Measurements from ENCODE around the gene RHBDD2.

The RHBDD2 gene

DNA sequence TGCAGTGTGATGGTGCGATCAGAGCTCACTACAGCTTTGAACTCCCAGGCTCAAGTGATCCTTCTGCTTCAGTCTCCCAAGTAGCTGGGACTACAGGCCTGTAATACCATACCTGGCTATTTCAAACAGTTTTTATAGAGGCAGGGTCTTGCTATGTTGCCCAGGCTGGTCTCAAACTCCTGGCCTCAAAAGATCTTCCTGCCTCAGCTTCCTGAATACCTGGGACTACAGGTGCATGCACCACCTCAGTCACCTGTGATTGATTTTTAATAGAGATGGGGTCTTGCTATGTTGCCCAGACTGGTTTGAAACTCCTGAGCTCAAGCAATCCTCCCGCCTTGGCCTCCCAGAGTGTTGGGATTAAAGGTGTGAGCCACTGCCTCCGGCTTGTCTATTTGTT is 38.8 kb upstream of the RHBDD2 start:
- TF ChIP-seq EP300 (IDR thresholded peaks at IDR 0.05; ENCODE audit: borderline replicate concordance) = no peak
- TF ChIP-seq, protein P1, sequence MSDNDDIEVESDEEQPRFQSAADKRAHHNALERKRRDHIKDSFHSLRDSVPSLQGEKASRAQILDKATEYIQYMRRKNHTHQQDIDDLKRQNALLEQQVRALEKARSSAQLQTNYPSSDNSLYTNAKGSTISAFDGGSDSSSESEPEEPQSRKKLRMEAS (IDR thresholded peaks at IDR 0.05) = no peak
- TF ChIP-seq TAF1 (IDR thresholded peaks at IDR 0.05; ENCODE audit: low read depth) = no peak
- TF ChIP-seq TEAD4 (IDR thresholded peaks at IDR 0.05) = no peak
- no peak for TF ChIP-seq CEBPB (IDR thresholded peaks at IDR 0.05)
- no peak for TF ChIP-seq NFIC (IDR thresholded peaks at IDR 0.05)
- no peak for TF ChIP-seq YY1 (IDR thresholded peaks at IDR 0.05; ENCODE audit: low read depth)
- TF ChIP-seq RAD21 (IDR thresholded peaks at IDR 0.05; ENCODE audit: low read depth) = no peak
- TF ChIP-seq ZBTB7A (IDR thresholded peaks at IDR 0.05; ENCODE audit: low read depth) = no peak
- TF ChIP-seq, protein P2, sequence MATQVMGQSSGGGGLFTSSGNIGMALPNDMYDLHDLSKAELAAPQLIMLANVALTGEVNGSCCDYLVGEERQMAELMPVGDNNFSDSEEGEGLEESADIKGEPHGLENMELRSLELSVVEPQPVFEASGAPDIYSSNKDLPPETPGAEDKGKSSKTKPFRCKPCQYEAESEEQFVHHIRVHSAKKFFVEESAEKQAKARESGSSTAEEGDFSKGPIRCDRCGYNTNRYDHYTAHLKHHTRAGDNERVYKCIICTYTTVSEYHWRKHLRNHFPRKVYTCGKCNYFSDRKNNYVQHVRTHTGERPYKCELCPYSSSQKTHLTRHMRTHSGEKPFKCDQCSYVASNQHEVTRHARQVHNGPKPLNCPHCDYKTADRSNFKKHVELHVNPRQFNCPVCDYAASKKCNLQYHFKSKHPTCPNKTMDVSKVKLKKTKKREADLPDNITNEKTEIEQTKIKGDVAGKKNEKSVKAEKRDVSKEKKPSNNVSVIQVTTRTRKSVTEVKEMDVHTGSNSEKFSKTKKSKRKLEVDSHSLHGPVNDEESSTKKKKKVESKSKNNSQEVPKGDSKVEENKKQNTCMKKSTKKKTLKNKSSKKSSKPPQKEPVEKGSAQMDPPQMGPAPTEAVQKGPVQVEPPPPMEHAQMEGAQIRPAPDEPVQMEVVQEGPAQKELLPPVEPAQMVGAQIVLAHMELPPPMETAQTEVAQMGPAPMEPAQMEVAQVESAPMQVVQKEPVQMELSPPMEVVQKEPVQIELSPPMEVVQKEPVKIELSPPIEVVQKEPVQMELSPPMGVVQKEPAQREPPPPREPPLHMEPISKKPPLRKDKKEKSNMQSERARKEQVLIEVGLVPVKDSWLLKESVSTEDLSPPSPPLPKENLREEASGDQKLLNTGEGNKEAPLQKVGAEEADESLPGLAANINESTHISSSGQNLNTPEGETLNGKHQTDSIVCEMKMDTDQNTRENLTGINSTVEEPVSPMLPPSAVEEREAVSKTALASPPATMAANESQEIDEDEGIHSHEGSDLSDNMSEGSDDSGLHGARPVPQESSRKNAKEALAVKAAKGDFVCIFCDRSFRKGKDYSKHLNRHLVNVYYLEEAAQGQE (IDR thresholded peaks at IDR 0.05; ENCODE audit: low read depth) = no peak

DNA sequence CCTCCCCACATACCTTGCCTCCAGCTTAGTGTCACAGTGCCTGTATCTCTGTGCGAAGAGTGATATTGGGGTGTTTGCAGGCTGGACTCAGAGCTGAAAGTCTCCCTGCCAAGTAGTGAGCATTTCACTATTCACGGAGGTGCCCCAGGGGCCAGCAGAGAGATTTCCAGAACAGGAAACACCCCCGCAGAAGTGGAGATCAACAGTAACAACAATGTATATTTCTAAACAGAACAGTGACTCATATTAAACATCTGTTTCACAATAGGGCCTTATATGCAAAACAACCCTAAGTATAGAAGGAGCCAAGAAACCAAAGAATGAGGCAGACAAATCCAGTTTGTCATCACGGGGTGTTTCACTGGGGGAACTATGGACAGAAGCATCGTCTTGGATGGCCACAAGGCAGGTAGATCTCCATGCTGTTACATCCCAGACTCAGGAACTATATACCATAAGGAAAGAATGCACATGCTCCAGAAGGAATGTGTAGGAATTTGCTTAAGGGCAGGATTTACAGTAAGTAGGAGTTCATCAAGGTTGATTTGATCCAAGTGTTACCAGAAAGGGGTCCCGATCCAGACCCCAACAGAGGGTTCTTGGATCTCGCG is 35.9 kb upstream of the RHBDD2 start:
- 0 out of 2 replicates have a peak, but pooled peaks have one; percentile 42 for TF ChIP-seq EGR1 (IDR thresholded peaks at IDR 0.05)
- TF ChIP-seq, protein P1 (IDR thresholded peaks at IDR 0.05) = no peak
- TF ChIP-seq, protein P2 (IDR thresholded peaks at IDR 0.05; ENCODE audit: low read depth) = no peak
- peak; percentile 70 for TF ChIP-seq CEBPB (IDR thresholded peaks at IDR 0.05)

DNA sequence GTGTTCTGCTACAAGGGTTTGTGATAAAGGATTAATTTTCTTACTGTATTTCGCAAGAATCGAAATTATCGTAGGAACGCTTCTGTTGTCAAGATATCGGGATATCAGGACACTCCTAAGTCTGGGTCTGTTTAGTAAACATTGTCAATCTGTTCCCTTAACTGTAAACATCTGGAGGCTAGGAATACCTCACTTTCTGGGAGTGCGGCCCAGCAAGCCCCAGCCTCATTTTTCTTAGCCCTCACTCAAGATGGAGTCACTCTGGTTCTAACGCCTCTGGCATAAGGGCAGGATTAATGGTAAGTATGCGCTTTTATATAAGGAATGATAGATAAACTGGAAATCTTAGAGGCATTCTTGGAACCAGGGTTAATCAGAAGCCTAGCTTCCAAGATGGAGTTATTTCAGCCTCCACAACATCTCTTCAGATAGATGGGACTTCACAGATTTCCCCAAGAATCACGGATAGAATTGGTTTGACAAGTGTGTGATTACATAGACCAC is 35.2 kb upstream of the RHBDD2 start:
- TF ChIP-seq TEAD4 (IDR thresholded peaks at IDR 0.05) = no peak
- 0 out of 2 replicates have a peak, but pooled peaks have one; percentile 14 for TF ChIP-seq CEBPB (IDR thresholded peaks at IDR 0.05)

DNA sequence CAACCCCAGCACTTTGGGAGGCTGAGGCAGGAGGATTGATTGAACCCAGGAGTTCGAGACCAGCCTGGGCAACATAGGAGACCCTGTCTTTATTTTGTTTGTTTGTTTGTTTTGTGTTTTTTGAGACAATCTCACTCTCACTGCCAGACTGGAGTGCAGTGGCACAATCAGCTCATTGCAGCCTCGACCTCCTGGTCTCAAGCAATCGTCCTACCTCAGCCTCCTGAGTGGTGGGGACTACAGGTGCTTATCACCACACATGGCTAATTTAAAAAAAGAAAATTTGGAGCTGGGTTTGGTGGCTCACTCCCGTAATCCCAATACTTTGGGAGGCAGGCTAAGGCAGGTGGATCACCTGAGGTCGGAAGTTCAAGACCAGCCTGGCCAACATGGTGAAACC is 34.7 kb upstream of the RHBDD2 start:
- TF ChIP-seq FOXM1 (IDR thresholded peaks at IDR 0.05; ENCODE audit: borderline replicate concordance, low read depth) = no peak
- TF ChIP-seq CEBPB (IDR thresholded peaks at IDR 0.05) = no peak
- no peak for TF ChIP-seq YY1 (IDR thresholded peaks at IDR 0.05; ENCODE audit: low read depth)
- no peak for TF ChIP-seq RAD21 (IDR thresholded peaks at IDR 0.05; ENCODE audit: low read depth)
- TF ChIP-seq EP300 (IDR thresholded peaks at IDR 0.05; ENCODE audit: borderline replicate concordance) = no peak
- TF ChIP-seq ZBTB7A (IDR thresholded peaks at IDR 0.05; ENCODE audit: low read depth) = no peak
- TF ChIP-seq TEAD4 (IDR thresholded peaks at IDR 0.05) = no peak
- no peak for TF ChIP-seq CREB1 (IDR thresholded peaks at IDR 0.05; ENCODE audit: low read depth)
- TF ChIP-seq, protein P2 (IDR thresholded peaks at IDR 0.05; ENCODE audit: low read depth) = no peak
- no peak for TF ChIP-seq TCF12 (IDR thresholded peaks at IDR 0.05; ENCODE audit: low read depth)
- TF ChIP-seq, protein P3, sequence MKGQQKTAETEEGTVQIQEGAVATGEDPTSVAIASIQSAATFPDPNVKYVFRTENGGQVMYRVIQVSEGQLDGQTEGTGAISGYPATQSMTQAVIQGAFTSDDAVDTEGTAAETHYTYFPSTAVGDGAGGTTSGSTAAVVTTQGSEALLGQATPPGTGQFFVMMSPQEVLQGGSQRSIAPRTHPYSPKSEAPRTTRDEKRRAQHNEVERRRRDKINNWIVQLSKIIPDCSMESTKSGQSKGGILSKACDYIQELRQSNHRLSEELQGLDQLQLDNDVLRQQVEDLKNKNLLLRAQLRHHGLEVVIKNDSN (IDR thresholded peaks at IDR 0.05) = no peak
- TF ChIP-seq EGR1 (IDR thresholded peaks at IDR 0.05) = no peak
- TF ChIP-seq, protein P1 (IDR thresholded peaks at IDR 0.05) = no peak
- no peak for TF ChIP-seq TAF1 (IDR thresholded peaks at IDR 0.05; ENCODE audit: low read depth)
- no peak for TF ChIP-seq NFIC (IDR thresholded peaks at IDR 0.05)

DNA sequence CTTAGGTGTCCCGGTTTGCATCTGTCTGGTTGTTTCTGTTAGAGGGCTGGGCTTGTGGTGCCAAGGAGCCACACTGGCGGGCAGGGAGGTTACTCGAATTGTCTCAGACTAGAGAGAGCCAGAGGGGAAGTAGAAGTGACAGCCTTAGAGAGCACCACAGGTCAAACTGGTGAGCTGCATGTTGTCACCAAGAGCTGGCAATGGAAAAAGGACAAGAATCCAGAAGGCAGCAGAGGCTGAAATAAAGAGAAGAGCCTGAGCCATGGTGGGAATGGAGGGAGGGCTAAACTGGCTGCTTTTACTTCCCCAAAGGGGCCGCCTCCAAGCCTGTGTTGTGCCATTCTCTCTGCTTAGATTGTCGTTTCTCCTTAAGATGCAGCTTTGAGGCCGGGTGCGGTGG is 31.1 kb upstream of the RHBDD2 start:
- TF ChIP-seq FOXM1 (IDR thresholded peaks at IDR 0.05; ENCODE audit: borderline replicate concordance, low read depth) (no peak), NFIC (IDR thresholded peaks at IDR 0.05) (no peak)
